Smooth muscle cell (in vitro differentiated cells): Measurements from ENCODE around the gene NTF4. TPM values are rescaled to one million over a fixed set of nuclear protein-coding genes. Genes with fewer than 3 reads are reported as not detected.
"Not testable (repeated sequence)": the region's sequence is repeated elsewhere in the genome, so short reads cannot be mapped to it uniquely, and the experiment has no call there.

Experiments
- DNase-seq: peaks from one replicate; lab custom pipeline; 2025; ENCODE audit not compliant: unreplicated experiment; lab: John Stamatoyannopoulos, UW
- H2AFZ ChIP-seq: fragments of 200-600 bp; sonication (generic); 2 replicates; pipeline ENCODE4 v1.6.0; 2016; ENCODE audit warnings: antibody characterized with exemption, low read depth, mild to moderate bottlenecking
- H3F3A ChIP-seq: fragments of 200-600 bp; sonication (generic); 2 replicates; pipeline ENCODE4 v1.6.0; 2017; ENCODE audit warnings: antibody characterized with exemption, low read depth
- H3K27ac ChIP-seq: fragments of 200-600 bp; sonication (generic); 2 replicates; pipeline ENCODE4 v1.5.1; 2016; ENCODE audit warnings: low read depth, mild to moderate bottlenecking
- H3K27me3 ChIP-seq: fragments of 200-600 bp; sonication (generic); 2 replicates; pipeline ENCODE4 v1.6.1; 2016; ENCODE audit warnings: low read depth, mild to moderate bottlenecking
- H3K36me3 ChIP-seq: fragments of 200-600 bp; sonication (generic); 2 replicates; pipeline ENCODE4 v1.5.1; 2016; ENCODE audit warnings: low read depth
- H3K4me1 ChIP-seq: fragments of 200-600 bp; sonication (generic); 2 replicates; pipeline ENCODE4 v1.5.1; 2016; ENCODE audit warnings: low read depth
- H3K4me2 ChIP-seq: fragments of 200-600 bp; sonication (generic); 2 replicates; pipeline ENCODE4 v1.6.0; 2016; ENCODE audit warnings: mild to moderate bottlenecking
- H3K4me3 ChIP-seq: fragments of 200-600 bp; sonication (generic); 2 replicates; pipeline ENCODE4 v1.5.1; 2016; ENCODE audit warnings: mild to moderate bottlenecking
- H3K79me2 ChIP-seq: fragments of 200-600 bp; sonication (generic); 2 replicates; pipeline ENCODE4 v1.6.0; 2016; ENCODE audit warnings: low read depth, mild to moderate bottlenecking
- H3K9ac ChIP-seq: fragments of 200-600 bp; sonication (generic); 2 replicates; pipeline ENCODE4 v1.6.0; 2016; ENCODE audit warnings: low read depth
- H3K9me3 ChIP-seq: fragments of 200-600 bp; sonication (generic); replicated peaks from 2 replicates; pipeline ENCODE4 v1.5.1; 2016; ENCODE audit warnings: low read depth
- H4K20me1 ChIP-seq: fragments of 200-600 bp; sonication (generic); 2 replicates; pipeline ENCODE4 v1.6.0; 2016; ENCODE audit warnings: low read depth
- CTCF ChIP-seq: fragments of 200-600 bp; sonication (generic); IDR thresholded peaks from 2 replicates; pipeline ENCODE4 v1.5.1; 2017; ENCODE audit warnings: borderline replicate concordance, mild to moderate bottlenecking, antibody characterized with exemption; ENCODE audit not compliant: insufficient read depth, poor library complexity, severe bottlenecking
- WGBS: methylation state at CpG from one replicate; pipeline ENCODE4 v1.1.7; 2016; ENCODE audit warnings: low lambda C conversion rate; 5-methylcytosine and 5-hydroxymethylcytosine counted together
- polyA plus RNA-seq: library from polyadenylated mRNA; unstranded; fragments of >200 nt; fragmentation: Nextera tagmentation; extraction: Ambion mirVana; gene quantifications from 2 replicates; pipeline ENCODE4 v1.2.1, GENCODE V29; 2016
- total RNA-seq: library from RNA; depleted of rRNA; stranded (reverse); fragments of >200 nt; gene quantifications from 2 replicates; pipeline ENCODE4 v1.2.3, GENCODE V29; 2014

The NTF4 gene
- total and polyA plus RNA-seq, 2 experiments from 2014 or later, result 1.4 to 1.8 TPM

GRCh38 chr19:49019242-49019932, 45.2 kb downstream of the NTF4 start:
- no peak overlapping the region for H2AFZ ChIP-seq
- peak; percentile 5 for TF ChIP-seq CTCF
- 63% methylated on average over 39 of the region's 41 CpGs for WGBS

GRCh38 chr19:49018388-49019241, 46.0 kb downstream of the NTF4 start:
- H3K36me3 ChIP-seq, H3K9ac ChIP-seq, H3K27ac ChIP-seq, H2AFZ ChIP-seq, H3K79me2 ChIP-seq, H3K27me3 ChIP-seq, H4K20me1 ChIP-seq, DNase-seq, H3K4me1 ChIP-seq, H3K9me3 ChIP-seq, H3F3A ChIP-seq: not testable (repeated sequence)
- H3K4me2 ChIP-seq, result peak overlapping the region; percentile 95
- 52% methylated on average over 44 of the region's 50 CpGs for WGBS
- H3K4me3 ChIP-seq, result peak overlapping the region; percentile 46

More at GRCh38 chr19:49019242-49019932, 45.2 kb downstream of the NTF4 start:
- H3K27me3 ChIP-seq, result peaks cover 6% of the 10 kb centered on the region
- no peak for DNase-seq
- H3K79me2 ChIP-seq, result no peaks in the 10 kb centered on the region
- no peak overlapping the region for H3K27ac ChIP-seq
- H3K9ac ChIP-seq, result no peak overlapping the region
- H3K4me3 ChIP-seq, result no peak overlapping the region
- H3F3A ChIP-seq, result no peaks in the 10 kb centered on the region
- no peaks in the 10 kb centered on the region for H4K20me1 ChIP-seq
- H3K4me1 ChIP-seq, result no peaks in the 10 kb centered on the region
- no peaks in the 10 kb centered on the region for H3K9me3 ChIP-seq
- H3K36me3 ChIP-seq, result no peaks in the 10 kb centered on the region
- H3K4me2 ChIP-seq, result no peak overlapping the region

- Histone ChIP-seq H3K27me3 (peaks cover 6% of the 10 kb centered on the region), H3K9me3 (no peaks in the 10 kb centered on the region), H2AFZ (peak overlapping the region; percentile 1), H3F3A (no peaks in the 10 kb centered on the region), H4K20me1 (no peaks in the 10 kb centered on the region), H3K9ac (no peak overlapping the region), H3K4me3 (peak overlapping the region; percentile 46), H3K36me3 (no peaks in the 10 kb centered on the region), H3K79me2 (no peaks in the 10 kb centered on the region), H3K4me2 (peak overlapping the region; percentile 95), H3K4me1 (no peaks in the 10 kb centered on the region), H3K27ac (no peak overlapping the region)
- peak; percentile 25 for DNase-seq
- WGBS, result 5% methylated on average over 57 of the region's 62 CpGs
- TF ChIP-seq CTCF, result peak; percentile 36
Measured at GRCh38 chr19:49017666-49018351, 46.8 kb downstream of the NTF4 start.
